Liver (tissue), 9 donors: ENCODE results near the gene IFT57. TPM values are rescaled to one million over a fixed set of nuclear protein-coding genes. Genes with fewer than 3 reads are reported as not detected.

ENCODE experiments used
- DNase-seq: peaks from one replicate; pipeline ENCODE4 v3.0.0-alpha.2; 2017; ENCODE audit warnings: low spot score
- H3K27ac ChIP-seq, 2 donors: one replicate each; pipeline ENCODE4 v1.7.0; 2013; ENCODE audit warnings: inconsistent platforms in 2 of 2, low read length in 2 of 2, control low read depth in 1 of 2, low read depth in 1 of 2, mild to moderate bottlenecking in 1 of 2
- H3K27me3 ChIP-seq, 4 donors: one replicate each; pipeline versions ENCODE4 v1.6.1 to v1.7.0; 2013; ENCODE audit warnings: low read length in 3 of 4, inconsistent platforms in 1 of 4, mild to moderate bottlenecking in 1 of 4, moderate library complexity in 1 of 4; ENCODE audit not compliant: control insufficient read depth in 4 of 4, insufficient read depth in 4 of 4
- H3K36me3 ChIP-seq, 4 donors: one replicate each; pipeline versions ENCODE4 v1.6.1 to v1.7.0; 2013; ENCODE audit warnings: low read length in 3 of 4, mild to moderate bottlenecking in 3 of 4, low read depth in 1 of 4, moderate library complexity in 1 of 4; ENCODE audit not compliant: control insufficient read depth in 4 of 4, insufficient read depth in 3 of 4
- H3K4me1 ChIP-seq, 4 donors: one replicate each; pipeline versions ENCODE4 v1.6.1 to v1.7.0; 2013; ENCODE audit warnings: low read length in 3 of 4, mild to moderate bottlenecking in 3 of 4, moderate library complexity in 1 of 4; ENCODE audit not compliant: control insufficient read depth in 4 of 4, insufficient read depth in 4 of 4
- H3K4me3 ChIP-seq, 3 donors: one replicate each; pipeline versions ENCODE4 v1.6.1 to v1.7.0; 2013; ENCODE audit warnings: low read length in 3 of 3, control low read depth in 1 of 3, low read depth in 1 of 3, mild to moderate bottlenecking in 1 of 3
- H3K9ac ChIP-seq, 2 donors: one replicate each; pipeline ENCODE4 v1.7.0; 2013; ENCODE audit warnings: low read length in 2 of 2, mild to moderate bottlenecking in 2 of 2, moderate library complexity in 2 of 2, control low read depth in 1 of 2, low read depth in 1 of 2
- H3K9me3 ChIP-seq, 4 donors: one replicate each; pipeline versions ENCODE4 v1.6.1 to v1.7.0; 2013; ENCODE audit warnings: low read length in 3 of 4; ENCODE audit not compliant: control insufficient read depth in 4 of 4
- ATF3 ChIP-seq: IDR thresholded peaks from 2 replicates; pipeline ENCODE4 v1.6.1; 2016; ENCODE audit warnings: antibody characterized with exemption
- CTCF ChIP-seq: fragments of 150-350 bp; IDR thresholded peaks from 2 replicates; pipeline ENCODE4 v1.5.1; 2017; ENCODE audit warnings: improper control_type of control experiment, low read depth, low read length; ENCODE audit not compliant: missing input control
- EGR1 ChIP-seq, 2 donors: IDR thresholded peaks; 2 replicates each; pipeline ENCODE4 v1.6.1; 2016 to 2018; ENCODE audit warnings: antibody characterized with exemption in 2 of 2, low read depth in 2 of 2
- FOXA1 ChIP-seq: IDR thresholded peaks from 2 replicates; pipeline ENCODE4 v1.6.1; 2016; ENCODE audit warnings: antibody characterized with exemption
- FOXA2 ChIP-seq: IDR thresholded peaks from 2 replicates; pipeline ENCODE4 v1.6.1; 2016; ENCODE audit warnings: antibody characterized with exemption
- GABPA ChIP-seq, 2 donors: IDR thresholded peaks in 1 of 2; conservative IDR thresholded peaks in 1 of 2; 2 replicates each; pipeline ENCODE4 v1.6.1; 2016; ENCODE audit warnings: antibody characterized with exemption in 2 of 2, mild to moderate bottlenecking in 1 of 2, moderate library complexity in 1 of 2
- HNF4A ChIP-seq, 2 donors: conservative IDR thresholded peaks; 2 replicates each; pipeline ENCODE4 v1.6.1; 2016; ENCODE audit warnings: antibody characterized with exemption in 2 of 2, mild to moderate bottlenecking in 2 of 2
- HNF4G ChIP-seq: IDR thresholded peaks from 2 replicates; pipeline ENCODE4 v1.6.1; 2016; ENCODE audit warnings: antibody characterized with exemption
- JUND ChIP-seq, 2 donors: IDR thresholded peaks; 2 replicates each; pipeline ENCODE4 v1.6.1; 2016; ENCODE audit warnings: antibody characterized with exemption in 2 of 2
- RAD21 ChIP-seq, 2 donors: IDR thresholded peaks; 2 replicates each; pipeline ENCODE4 v1.6.1; 2016; ENCODE audit warnings: antibody characterized with exemption in 2 of 2, mild to moderate bottlenecking in 2 of 2
- REST ChIP-seq: IDR thresholded peaks from 2 replicates; pipeline ENCODE4 v1.6.1; 2016; ENCODE audit warnings: antibody characterized with exemption, mild to moderate bottlenecking
- RXRA ChIP-seq, 2 donors: IDR thresholded peaks; 2 replicates each; pipeline ENCODE4 v1.6.1; 2017 to 2018; ENCODE audit warnings: antibody characterized with exemption in 2 of 2, mild to moderate bottlenecking in 1 of 2
- SP1 ChIP-seq: IDR thresholded peaks from 2 replicates; pipeline ENCODE4 v1.6.1; 2018; ENCODE audit warnings: antibody characterized with exemption, mild to moderate bottlenecking
- TAF1 ChIP-seq: conservative IDR thresholded peaks from 2 replicates; pipeline ENCODE4 v1.6.1; 2016; ENCODE audit warnings: antibody characterized with exemption, mild to moderate bottlenecking
- YY1 ChIP-seq: IDR thresholded peaks from 2 replicates; pipeline ENCODE4 v1.6.1; 2016; ENCODE audit warnings: antibody characterized with exemption, mild to moderate bottlenecking
- WGBS: extraction: QIAGEN DNeasy Blood & Tissue Kit; methylation state at CpG from one replicate; pipeline ENCODE4 v1.1.7; 2013; 5-methylcytosine and 5-hydroxymethylcytosine counted together
- polyA plus RNA-seq, 2 donors: library from polyadenylated mRNA; stranded (reverse) in 1 of 2; unstranded in 1 of 2; fragments of 200-250 nt in 1 of 2; fragments of >200 nt in 1 of 2; fragmentation: Nextera tagmentation in 1 of 2; extraction: Ambion mirVana in 1 of 2; gene quantifications; one replicate each; pipeline versions ENCODE4 v1.2.1 to v1.2.3, GENCODE V29; 2013 to 2015
- total RNA-seq, 2 donors: library from RNA; depleted of rRNA; stranded (reverse); fragments of >200 nt; gene quantifications; one replicate each; pipeline ENCODE4 v1.2.3, GENCODE V29; 2014
- TF ChIP-seq, protein P1 (sequence below): IDR thresholded peaks from 2 replicates; pipeline ENCODE4 v1.6.1; 2016; ENCODE audit warnings: antibody characterized with exemption
- TF ChIP-seq, protein P2 (sequence below): IDR thresholded peaks from 2 replicates; pipeline ENCODE4 v1.6.1; 2016; ENCODE audit warnings: antibody characterized with exemption
- donor health status: healthy.
- donor health status: healthy.
- donor health status: healthy.
- donor health status: healthy.
- donor health status: healthy.

IFT57 gene
- total and polyA plus RNA-seq, 4 donors, result 5.2 to 9.2 (median 7.3) TPM

DNA sequence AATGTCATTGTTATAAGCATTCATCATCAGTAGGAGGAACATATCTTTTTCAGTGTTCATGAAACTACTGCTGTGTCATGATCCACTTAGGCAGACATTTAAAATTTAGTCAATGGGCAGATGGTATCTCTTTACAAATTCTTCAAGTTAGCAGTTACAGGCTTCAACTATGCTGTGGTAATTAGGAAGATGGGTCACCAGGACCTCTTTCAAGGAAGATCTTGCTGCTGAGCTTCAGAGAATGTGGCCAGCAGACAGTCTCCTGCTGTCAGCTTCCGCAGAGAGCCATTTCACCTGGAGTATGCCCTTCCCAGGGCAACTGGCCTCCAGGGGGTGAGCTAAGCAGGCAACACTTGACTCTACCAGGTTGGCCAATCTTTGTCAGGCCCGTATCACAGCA lies 19.4 kb downstream of the IFT57 start:
- Histone ChIP-seq H3K36me3 (no peaks in the 10 kb centered on the region), H3K27me3 (no peaks in the 10 kb centered on the region), H3K9ac (no peak overlapping the region), H3K9me3 (no peaks in the 10 kb centered on the region), H3K4me3 (no peak overlapping the region), H3K27ac (no peak overlapping the region), H3K4me1 (no peaks in the 10 kb centered on the region)
- 97% methylated on average over 2 of the region's 2 CpGs for WGBS
- no peak for DNase-seq
- no peak for TF ChIP-seq HNF4A (conservative IDR thresholded peaks at IDR 0.05)
- no peak for TF ChIP-seq SP1
- TF ChIP-seq REST, result no peak
- no peak for TF ChIP-seq RXRA (IDR thresholded peaks at IDR 0.05)
- TF ChIP-seq ATF3, result no peak
- TF ChIP-seq CTCF, result no peak
- no peak for TF ChIP-seq EGR1 (IDR thresholded peaks at IDR 0.05; ENCODE audit: low read depth in 2 of 2)
- TF ChIP-seq HNF4G, result no peak
- no peak for TF ChIP-seq JUND (IDR thresholded peaks at IDR 0.05)
- TF ChIP-seq GABPA (IDR thresholded peaks at IDR 0.05 in 1 of 2, conservative IDR thresholded peaks at IDR 0.05 in 1 of 2), result no peak

GRCh38 chr3:108202080-108202479 lies 20.1 kb downstream of the IFT57 start:
- Histone ChIP-seq H3K4me3 (no peak overlapping the region), H3K9me3 (no peaks in the 10 kb centered on the region), H3K27ac (no peak overlapping the region), H3K4me1 (no peaks in the 10 kb centered on the region), H3K9ac (no peak overlapping the region), H3K36me3 (no peaks in the 10 kb centered on the region), H3K27me3 (no peaks in the 10 kb centered on the region)
- WGBS, result 93% methylated on average over 4 of the region's 4 CpGs
- no peak for DNase-seq
- no peak for TF ChIP-seq SP1
- no peak for TF ChIP-seq GABPA (IDR thresholded peaks at IDR 0.05 in 1 of 2, conservative IDR thresholded peaks at IDR 0.05 in 1 of 2)
- TF ChIP-seq HNF4G, result no peak
- TF ChIP-seq, protein P1, sequence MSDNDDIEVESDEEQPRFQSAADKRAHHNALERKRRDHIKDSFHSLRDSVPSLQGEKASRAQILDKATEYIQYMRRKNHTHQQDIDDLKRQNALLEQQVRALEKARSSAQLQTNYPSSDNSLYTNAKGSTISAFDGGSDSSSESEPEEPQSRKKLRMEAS, result no peak
- no peak for TF ChIP-seq FOXA2
- TF ChIP-seq RAD21 (IDR thresholded peaks at IDR 0.05), result no peak
- no peak for TF ChIP-seq FOXA1
- no peak for TF ChIP-seq EGR1 (IDR thresholded peaks at IDR 0.05; ENCODE audit: low read depth in 2 of 2)
- TF ChIP-seq, protein P2, sequence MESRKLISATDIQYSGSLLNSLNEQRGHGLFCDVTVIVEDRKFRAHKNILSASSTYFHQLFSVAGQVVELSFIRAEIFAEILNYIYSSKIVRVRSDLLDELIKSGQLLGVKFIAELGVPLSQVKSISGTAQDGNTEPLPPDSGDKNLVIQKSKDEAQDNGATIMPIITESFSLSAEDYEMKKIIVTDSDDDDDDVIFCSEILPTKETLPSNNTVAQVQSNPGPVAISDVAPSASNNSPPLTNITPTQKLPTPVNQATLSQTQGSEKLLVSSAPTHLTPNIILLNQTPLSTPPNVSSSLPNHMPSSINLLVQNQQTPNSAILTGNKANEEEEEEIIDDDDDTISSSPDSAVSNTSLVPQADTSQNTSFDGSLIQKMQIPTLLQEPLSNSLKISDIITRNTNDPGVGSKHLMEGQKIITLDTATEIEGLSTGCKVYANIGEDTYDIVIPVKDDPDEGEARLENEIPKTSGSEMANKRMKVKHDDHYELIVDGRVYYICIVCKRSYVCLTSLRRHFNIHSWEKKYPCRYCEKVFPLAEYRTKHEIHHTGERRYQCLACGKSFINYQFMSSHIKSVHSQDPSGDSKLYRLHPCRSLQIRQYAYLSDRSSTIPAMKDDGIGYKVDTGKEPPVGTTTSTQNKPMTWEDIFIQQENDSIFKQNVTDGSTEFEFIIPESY, result no peak
- no peak for TF ChIP-seq ATF3
- TF ChIP-seq TAF1, result no peak
- TF ChIP-seq RXRA (IDR thresholded peaks at IDR 0.05), result no peak
- TF ChIP-seq CTCF, result no peak
- TF ChIP-seq JUND (IDR thresholded peaks at IDR 0.05), result no peak
- TF ChIP-seq YY1, result no peak
